Fibroblast of skin of left biceps (primary cell): ENCODE measurements around the gene PSMB10.

Experiments used
- DNase-seq, 2 experiments: peaks; one replicate each; pipeline ENCODE4 v3.0.0-alpha.2; 2013; ENCODE audit warnings: low read depth in 2 of 2

Gene PSMB10

GRCh38 chr16:67963662-67964321, 27.1 kb upstream of the PSMB10 start:
- no peak for DNase-seq

GRCh38 chr16:67963292-67963661, 26.6 kb upstream of the PSMB10 start:
- DNase-seq = no peak

- DNase-seq = no peak
Measured at GRCh38 chr16:67962135-67962534, 25.5 kb upstream of the PSMB10 start.

GRCh38 chr16:67961551-67961957, 24.9 kb upstream of the PSMB10 start:
- DNase-seq = no peak

GRCh38 chr16:67959536-67960329, 23.1 kb upstream of the PSMB10 start:
- DNase-seq = no peak

GRCh38 chr16:67957622-67958021, 21.0 kb upstream of the PSMB10 start:
- no peak for DNase-seq

GRCh38 chr16:67954421-67955196, 18.0 kb upstream of the PSMB10 start:
- DNase-seq = no peak

- no peak for DNase-seq
Measured at GRCh38 chr16:67953641-67954375, 17.2 kb upstream of the PSMB10 start.

GRCh38 chr16:67951485-67951884, 14.8 kb upstream of the PSMB10 start:
- no peak for DNase-seq

- DNase-seq = no peak
Measured at GRCh38 chr16:67950335-67950843, 13.7 kb upstream of the PSMB10 start.

GRCh38 chr16:67949645-67950044, 13.0 kb upstream of the PSMB10 start:
- no peak for DNase-seq

GRCh38 chr16:67948015-67948414, 11.4 kb upstream of the PSMB10 start:
- DNase-seq = no peak

GRCh38 chr16:67946966-67947558, 10.4 kb upstream of the PSMB10 start:
- DNase-seq = no peak

- DNase-seq = no peak
Measured at GRCh38 chr16:67946128-67946569, 9.5 kb upstream of the PSMB10 start.

GRCh38 chr16:67945392-67945933, 8.8 kb upstream of the PSMB10 start:
- DNase-seq = no peak

GRCh38 chr16:67944690-67945391, 8.2 kb upstream of the PSMB10 start:
- no peak for DNase-seq

GRCh38 chr16:67943619-67944504, 7.2 kb upstream of the PSMB10 start, which contains the start of gene LCAT:
Gene LCAT (minus strand): TSS chr16:67944120. CDS start chr16:67944101, 19 bp downstream.
- no peak for DNase-seq

GRCh38 chr16:67943256-67943618, 6.6 kb upstream of the PSMB10 start:
- no peak for DNase-seq
